ENCODE measurements around the gene ADAM19.

- no peak for TF ChIP-seq POLR2A (IDR thresholded peaks at IDR 0.05; ENCODE audit: low read length)
- TF ChIP-seq GATA1 (IDR thresholded peaks at IDR 0.05; ENCODE audit: low read depth, low read length), result no peak
Observed at GRCh38 chr5:157561110-157561509, 14.5 kb downstream of the ADAM19 start.

Measured in erythroblast (primary cell).